Mesenchymal stem cell (in vitro differentiated cells and primary cell): ENCODE results near the gene WDFY2.

Experiments used
- DNase-seq: peaks from one replicate; pipeline ENCODE4 v3.0.0-alpha.2; 2013
- H2AFZ ChIP-seq: one replicate; pipeline ENCODE4 v1.6.1; 2013; ENCODE audit warnings: low read depth, mild to moderate bottlenecking, control low read depth, inconsistent platforms, low read length, moderate library complexity
- H2AK5ac ChIP-seq: 2 replicates; pipeline ENCODE4 v1.6.1; 2013; ENCODE audit warnings: low read length, moderate library complexity, mild to moderate bottlenecking, inconsistent platforms; ENCODE audit not compliant: severe bottlenecking
- H2BK120ac ChIP-seq: one replicate; pipeline ENCODE4 v1.6.1; 2013; ENCODE audit warnings: low read depth, mild to moderate bottlenecking, inconsistent platforms, low read length, moderate library complexity
- H2BK12ac ChIP-seq, 2 experiments: one replicate each; pipeline ENCODE4 v1.6.1; 2013; ENCODE audit warnings: inconsistent platforms in 2 of 2, low read length in 2 of 2, mild to moderate bottlenecking in 2 of 2, moderate library complexity in 2 of 2, control low read depth in 1 of 2
- H2BK15ac ChIP-seq: one replicate; pipeline ENCODE4 v1.6.1; 2013; ENCODE audit warnings: mild to moderate bottlenecking, low read depth, inconsistent platforms; ENCODE audit not compliant: poor library complexity, severe bottlenecking
- H2BK5ac ChIP-seq: 2 replicates; pipeline ENCODE4 v1.6.1; 2013; ENCODE audit warnings: low read depth, mild to moderate bottlenecking, low read length, control low read depth, inconsistent platforms; ENCODE audit not compliant: poor library complexity, severe bottlenecking
- H3K14ac ChIP-seq, 2 experiments: one replicate each; pipeline ENCODE4 v1.6.1; 2013; ENCODE audit warnings: inconsistent platforms in 2 of 2, low read length in 2 of 2, control low read depth in 1 of 2, mild to moderate bottlenecking in 1 of 2, moderate library complexity in 1 of 2
- H3K18ac ChIP-seq, 2 experiments: one replicate each; pipeline ENCODE4 v1.6.1; 2013; ENCODE audit warnings: inconsistent platforms in 2 of 2, low read length in 2 of 2, control low read depth in 1 of 2, low read depth in 1 of 2, mild to moderate bottlenecking in 1 of 2
- H3K23ac ChIP-seq, 2 experiments: one replicate each; pipeline ENCODE4 v1.6.1; 2013; ENCODE audit warnings: inconsistent platforms in 2 of 2, low read length in 2 of 2, mild to moderate bottlenecking in 2 of 2, moderate library complexity in 2 of 2, control low read depth in 1 of 2
- H3K27ac ChIP-seq: 2 replicates; pipeline ENCODE4 v1.5.1; 2013; ENCODE audit warnings: mild to moderate bottlenecking, moderate library complexity, low read length, control low read depth, inconsistent platforms; ENCODE audit not compliant: poor library complexity, severe bottlenecking
- H3K27me3 ChIP-seq, 2 experiments: 2 replicates each; pipeline versions ENCODE4 v1.6.1 to v1.7.0; 2013; ENCODE audit warnings: low read length in 2 of 2, mild to moderate bottlenecking in 2 of 2, moderate library complexity in 2 of 2, control low read depth in 1 of 2, inconsistent platforms in 1 of 2; ENCODE audit not compliant: control insufficient read depth in 1 of 2, insufficient read depth in 1 of 2
- H3K36me3 ChIP-seq, 2 experiments: 2 replicates each; pipeline versions ENCODE4 v1.6.1 to v1.7.0; 2013; ENCODE audit warnings: low read length in 2 of 2, control low read depth in 1 of 2, inconsistent platforms in 1 of 2, low read depth in 1 of 2, mild to moderate bottlenecking in 1 of 2; ENCODE audit not compliant: insufficient read depth in 2 of 2, control insufficient read depth in 1 of 2
- H3K4ac ChIP-seq, 2 experiments: one replicate each; pipeline ENCODE4 v1.6.1; 2013; ENCODE audit warnings: inconsistent platforms in 2 of 2, low read length in 2 of 2, mild to moderate bottlenecking in 2 of 2, moderate library complexity in 2 of 2, control low read depth in 1 of 2, low read depth in 1 of 2
- H3K4me1 ChIP-seq: 2 replicates; pipeline ENCODE4 v1.6.1; 2013; ENCODE audit warnings: low read depth, low read length, control low read depth; ENCODE audit not compliant: control insufficient read depth, insufficient read depth
- H3K4me2 ChIP-seq: 2 replicates; pipeline ENCODE4 v1.6.1; 2013; ENCODE audit warnings: low read length, mild to moderate bottlenecking, inconsistent platforms; ENCODE audit not compliant: poor library complexity, severe bottlenecking
- H3K4me3 ChIP-seq, 2 experiments: 2 replicates each; pipeline versions ENCODE4 v1.5.1 to v1.7.0; 2013; ENCODE audit warnings: low read length in 2 of 2, mild to moderate bottlenecking in 2 of 2, control low read depth in 1 of 2, low read depth in 1 of 2; ENCODE audit not compliant: insufficient read depth in 1 of 2
- H3K79me1 ChIP-seq: replicated peaks from 2 replicates; pipeline ENCODE4 v1.6.1; 2013; ENCODE audit warnings: mild to moderate bottlenecking, control low read depth, low read length, inconsistent platforms; ENCODE audit not compliant: poor library complexity, severe bottlenecking
- H3K9ac ChIP-seq: 2 replicates; pipeline ENCODE4 v1.7.0; 2013; ENCODE audit warnings: mild to moderate bottlenecking, low read length, moderate library complexity
- H3K9me3 ChIP-seq: 2 replicates; pipeline ENCODE4 v1.7.0; 2013; ENCODE audit warnings: mild to moderate bottlenecking, low read length; ENCODE audit not compliant: control insufficient read depth
- H4K8ac ChIP-seq: one replicate; pipeline ENCODE4 v1.6.1; 2013; ENCODE audit warnings: inconsistent platforms, mild to moderate bottlenecking, low read length, moderate library complexity
- H4K91ac ChIP-seq: one replicate; pipeline ENCODE4 v1.6.1; 2013; ENCODE audit warnings: mild to moderate bottlenecking, low read length, inconsistent platforms
- WGBS: methylation state at CpG from one replicate; pipeline ENCODE4 v1.1.7; 2013; ENCODE audit warnings: mixed read lengths; 5-methylcytosine and 5-hydroxymethylcytosine counted together

WDFY2 gene

DNA sequence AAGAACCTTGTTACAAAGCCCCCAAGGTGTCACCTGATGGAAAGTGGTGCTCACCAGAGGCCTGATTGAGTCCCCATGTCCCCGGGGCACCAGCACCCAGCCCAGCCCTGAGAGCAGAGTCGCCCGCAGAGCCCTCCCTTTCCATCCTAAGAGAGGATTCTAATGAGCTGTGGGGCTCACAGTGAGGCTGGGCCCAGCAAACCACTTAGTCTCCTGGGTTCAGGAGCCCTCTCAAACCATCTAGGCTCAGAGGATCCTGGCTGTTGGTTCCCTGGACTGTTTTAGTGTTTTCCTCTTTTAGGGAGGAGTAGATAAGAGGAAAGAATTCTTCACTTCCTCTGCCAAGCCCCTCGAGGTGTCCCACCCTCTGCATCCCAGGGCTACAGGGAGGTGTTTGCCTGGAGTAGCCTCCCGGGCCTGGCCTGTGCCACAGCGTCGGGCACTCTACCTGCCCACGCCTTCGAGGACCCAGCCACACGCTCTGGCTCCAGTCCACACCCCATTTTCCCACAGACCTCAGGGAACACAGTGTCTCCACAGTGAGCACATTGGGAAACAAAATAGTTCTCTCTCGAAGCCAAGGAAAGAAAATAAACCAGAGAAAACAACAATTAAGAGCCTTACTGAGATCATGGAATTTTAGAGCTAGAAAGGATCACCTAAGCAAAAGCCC is 185.3 kb downstream of the WDFY2 start:
- Histone ChIP-seq H3K14ac (no peak overlapping the region), H2BK15ac (no peak overlapping the region), H2AK5ac (no peak overlapping the region), H2BK12ac (no peak overlapping the region), H3K27ac (no peak overlapping the region), H3K4ac (no peak overlapping the region), H3K18ac (peak overlapping the region in 1 of 2 experiments; percentile 76), H3K9ac (no peak overlapping the region), H4K8ac (no peak overlapping the region), H2AFZ (no peak overlapping the region), H3K36me3 (peaks cover 24 to 25% of the 10 kb centered on the region in 2 experiments), H3K23ac (no peak overlapping the region), H2BK120ac (no peak overlapping the region), H4K91ac (no peak overlapping the region), H3K27me3 (peaks cover 0 to 13% of the 10 kb centered on the region in 2 experiments), H3K4me2 (no peak overlapping the region), H2BK5ac (no peak overlapping the region), H3K4me1 (peaks cover 6% of the 10 kb centered on the region), H3K79me1 (peaks cover 16% of the 10 kb centered on the region), H3K9me3 (no peaks in the 10 kb centered on the region), H3K4me3 (no peak overlapping the region)
- WGBS, result 87% methylated on average over 11 of the region's 11 CpGs
- no peak for DNase-seq

DNA sequence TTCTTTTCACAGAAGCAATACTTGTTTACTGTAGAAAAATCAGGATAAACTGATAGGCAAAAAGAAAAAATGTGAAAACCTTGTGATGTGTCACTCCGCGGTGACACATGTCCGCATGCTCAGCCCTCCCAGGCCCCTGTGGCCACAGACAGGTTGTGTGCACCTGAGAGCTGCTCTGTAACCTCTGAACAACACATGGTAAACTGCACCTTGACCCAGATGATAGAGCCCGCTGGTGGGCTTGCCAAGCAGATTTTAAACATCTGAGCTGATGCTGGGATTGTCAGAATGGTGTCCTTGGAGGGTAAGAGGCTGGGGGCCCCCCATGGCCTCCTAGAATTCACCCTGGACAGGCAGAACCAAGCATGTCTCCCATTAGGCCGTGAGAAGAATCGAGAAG is 185.9 kb downstream of the WDFY2 start:
- H2AK5ac ChIP-seq, result no peak overlapping the region
- H2BK120ac ChIP-seq, result no peak overlapping the region
- peaks cover 16% of the 10 kb centered on the region for H3K79me1 ChIP-seq
- 96% methylated on average over 4 of the region's 6 CpGs for WGBS
- no peak overlapping the region for H3K18ac ChIP-seq
- H4K91ac ChIP-seq, result no peak overlapping the region
- H4K8ac ChIP-seq, result no peak overlapping the region
- no peak overlapping the region for H2AFZ ChIP-seq
- no peak overlapping the region for H3K9ac ChIP-seq
- no peak overlapping the region for H3K14ac ChIP-seq
- H3K9me3 ChIP-seq, result no peaks in the 10 kb centered on the region
- H3K27ac ChIP-seq, result no peak overlapping the region
- no peak overlapping the region for H3K4ac ChIP-seq
- H2BK12ac ChIP-seq, result no peak overlapping the region
- H2BK15ac ChIP-seq, result no peak overlapping the region
- H3K4me2 ChIP-seq, result no peak overlapping the region
- H3K4me1 ChIP-seq, result peaks cover 2% of the 10 kb centered on the region
- H3K23ac ChIP-seq, result no peak overlapping the region
- H2BK5ac ChIP-seq, result no peak overlapping the region
- H3K36me3 ChIP-seq, result peaks cover 24 to 25% of the 10 kb centered on the region in 2 experiments
- peaks cover 0 to 13% of the 10 kb centered on the region in 2 experiments for H3K27me3 ChIP-seq
- no peak overlapping the region for H3K4me3 ChIP-seq
- DNase-seq, result no peak

DNA sequence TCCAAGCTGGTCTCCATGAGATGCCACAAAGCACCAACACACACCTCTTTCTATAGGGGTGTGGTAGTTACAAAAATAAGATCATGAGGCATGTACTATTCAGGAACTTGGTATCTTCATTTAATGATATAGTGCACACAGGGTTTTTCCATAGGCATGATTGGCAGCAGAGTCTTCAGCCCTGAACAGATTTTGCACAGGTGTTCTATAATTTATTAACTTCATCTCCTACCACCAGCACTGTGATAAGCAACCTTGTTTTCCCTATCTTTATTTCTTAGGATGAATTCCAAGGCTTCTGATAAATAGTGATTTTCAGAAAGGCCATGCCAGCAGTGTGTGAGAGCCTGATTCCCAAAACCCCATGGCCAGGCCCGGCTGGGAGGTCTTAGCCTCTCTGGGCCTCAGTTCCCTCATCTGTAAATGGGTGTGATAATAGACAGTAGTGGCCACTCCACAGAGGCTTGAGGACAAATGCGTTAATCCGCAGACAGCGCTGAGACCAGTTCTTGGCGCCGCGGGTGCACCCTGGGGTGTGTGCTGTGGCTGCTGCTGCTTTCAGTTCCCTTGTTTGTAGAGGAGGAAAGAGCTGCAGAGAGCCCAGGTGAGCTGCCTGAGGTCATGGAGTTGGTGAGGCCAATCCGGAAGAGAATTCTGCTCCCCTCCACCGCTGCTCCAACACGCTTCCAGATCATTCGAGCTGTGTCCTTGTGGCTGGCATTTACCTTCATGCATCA is 186.6 kb downstream of the WDFY2 start:
- Histone ChIP-seq H2BK15ac (peak overlapping the region; percentile 49), H3K36me3 (peaks cover 23 to 25% of the 10 kb centered on the region in 2 experiments), H2AFZ (no peak overlapping the region), H3K79me1 (peaks cover 16% of the 10 kb centered on the region), H2BK5ac (no peak overlapping the region), H3K4me2 (no peak overlapping the region), H4K91ac (no peak overlapping the region), H3K27ac (no peak overlapping the region), H3K23ac (peak overlapping the region in 1 of 2 experiments; percentile 31), H3K14ac (no peak overlapping the region), H2BK12ac (no peak overlapping the region), H3K18ac (peak overlapping the region in 1 of 2 experiments; percentile 4), H4K8ac (no peak overlapping the region), H2AK5ac (no peak overlapping the region), H3K4me1 (peaks cover 2% of the 10 kb centered on the region), H3K9me3 (no peaks in the 10 kb centered on the region), H3K4me3 (no peak overlapping the region), H2BK120ac (no peak overlapping the region), H3K4ac (no peak overlapping the region), H3K9ac (no peak overlapping the region), H3K27me3 (peaks cover 0 to 13% of the 10 kb centered on the region in 2 experiments)
- DNase-seq, result no peak
- 94% methylated on average over 11 of the region's 11 CpGs for WGBS

DNA sequence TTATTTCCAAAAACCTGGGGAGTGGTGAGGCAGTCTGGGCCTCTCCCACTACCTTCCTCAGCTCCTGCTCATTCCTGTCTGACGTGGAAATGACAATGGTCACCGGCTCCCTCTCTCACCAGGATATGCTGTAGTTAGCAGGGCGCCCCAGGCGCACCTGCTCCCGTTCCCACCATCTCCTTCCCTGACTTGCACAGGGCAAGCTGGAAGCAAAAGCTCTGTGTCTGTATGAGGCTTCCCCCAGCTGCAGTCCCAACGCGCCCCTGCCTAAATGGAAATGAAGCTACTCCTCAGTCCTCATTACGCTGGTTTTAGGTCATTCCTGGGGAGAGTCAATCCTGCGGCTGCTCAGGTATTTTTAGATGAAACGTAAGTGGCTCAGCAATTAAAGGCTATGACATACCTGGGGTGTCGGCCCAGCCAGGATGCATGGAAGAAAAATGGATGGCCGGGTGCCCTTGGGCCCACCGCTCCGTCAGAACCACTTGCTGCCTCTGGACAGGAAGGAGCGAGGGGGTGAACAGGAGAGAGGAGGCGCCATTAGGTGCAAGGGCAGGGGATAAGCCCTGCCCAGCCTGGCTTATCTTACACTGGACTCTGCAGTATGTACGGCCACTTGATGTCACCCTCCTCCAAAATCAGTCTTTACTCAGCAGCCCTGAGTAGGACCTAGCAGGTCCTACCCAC is 187.3 kb downstream of the WDFY2 start:
- H2BK15ac ChIP-seq, result no peak overlapping the region
- no peak overlapping the region for H3K27ac ChIP-seq
- H3K79me1 ChIP-seq, result peaks cover 13% of the 10 kb centered on the region
- H2BK120ac ChIP-seq, result no peak overlapping the region
- no peaks in the 10 kb centered on the region for H3K9me3 ChIP-seq
- H3K14ac ChIP-seq, result no peak overlapping the region
- DNase-seq, result no peak
- no peak overlapping the region for H3K4me3 ChIP-seq
- no peak overlapping the region for H2BK12ac ChIP-seq
- no peak overlapping the region for H2AFZ ChIP-seq
- no peak overlapping the region for H3K4ac ChIP-seq
- H3K23ac ChIP-seq, result no peak overlapping the region
- H4K91ac ChIP-seq, result no peak overlapping the region
- peaks cover 4 to 19% of the 10 kb centered on the region in 2 experiments for H3K27me3 ChIP-seq
- H3K4me1 ChIP-seq, result peaks cover 2% of the 10 kb centered on the region
- H3K9ac ChIP-seq, result no peak overlapping the region
- no peak overlapping the region for H3K4me2 ChIP-seq
- peaks cover 16 to 20% of the 10 kb centered on the region in 2 experiments for H3K36me3 ChIP-seq
- H3K18ac ChIP-seq, result peak overlapping the region in 1 of 2 experiments; percentile 4
- H2AK5ac ChIP-seq, result no peak overlapping the region
- no peak overlapping the region for H4K8ac ChIP-seq
- no peak overlapping the region for H2BK5ac ChIP-seq
- 90% methylated on average over 16 of the region's 17 CpGs for WGBS
